ENCODE measurements around the gene CUL9.

DNA sequence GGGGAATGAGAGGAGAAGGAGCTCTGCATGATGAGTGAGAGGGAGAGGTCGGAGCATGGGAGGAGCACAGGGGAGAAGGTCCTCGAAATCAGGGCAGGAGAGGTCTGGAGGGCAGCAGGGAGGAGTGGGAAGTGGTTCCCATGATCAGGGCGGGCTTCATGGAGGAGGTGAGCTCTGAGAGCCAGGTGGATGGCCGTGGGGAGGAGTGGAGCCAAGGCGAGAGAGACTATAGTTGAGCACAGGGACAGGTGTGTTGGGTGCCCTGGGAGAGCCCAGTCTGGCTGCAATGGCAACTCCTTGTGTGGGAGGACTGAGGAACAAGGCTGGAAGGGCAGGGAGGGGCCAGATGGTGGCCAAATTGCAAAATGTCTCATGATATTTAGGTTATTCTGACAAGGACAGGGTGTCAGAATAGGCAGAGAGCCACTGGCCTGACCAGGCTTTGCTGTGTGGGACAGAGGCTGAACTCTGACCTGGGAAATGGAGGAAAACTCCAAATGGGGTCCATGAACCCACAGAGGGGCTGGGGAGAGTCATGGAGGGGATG, 82.7 kb downstream of the CUL9 start:
- no peak for TF ChIP-seq CTCF (IDR thresholded peaks at IDR 0.05; ENCODE audit: low read length)
- no peak for TF ChIP-seq EZH2phosphoT487 (IDR thresholded peaks at IDR 0.05; ENCODE audit: low read length)
